T-helper 22 cell (primary cell): ENCODE measurements around the gene FAP.

Source experiments
- DNase-seq: peaks from one replicate; pipeline ENCODE4 v3.0.0-alpha.2; 2020; ENCODE audit warnings: low read depth

The FAP gene, protein sequence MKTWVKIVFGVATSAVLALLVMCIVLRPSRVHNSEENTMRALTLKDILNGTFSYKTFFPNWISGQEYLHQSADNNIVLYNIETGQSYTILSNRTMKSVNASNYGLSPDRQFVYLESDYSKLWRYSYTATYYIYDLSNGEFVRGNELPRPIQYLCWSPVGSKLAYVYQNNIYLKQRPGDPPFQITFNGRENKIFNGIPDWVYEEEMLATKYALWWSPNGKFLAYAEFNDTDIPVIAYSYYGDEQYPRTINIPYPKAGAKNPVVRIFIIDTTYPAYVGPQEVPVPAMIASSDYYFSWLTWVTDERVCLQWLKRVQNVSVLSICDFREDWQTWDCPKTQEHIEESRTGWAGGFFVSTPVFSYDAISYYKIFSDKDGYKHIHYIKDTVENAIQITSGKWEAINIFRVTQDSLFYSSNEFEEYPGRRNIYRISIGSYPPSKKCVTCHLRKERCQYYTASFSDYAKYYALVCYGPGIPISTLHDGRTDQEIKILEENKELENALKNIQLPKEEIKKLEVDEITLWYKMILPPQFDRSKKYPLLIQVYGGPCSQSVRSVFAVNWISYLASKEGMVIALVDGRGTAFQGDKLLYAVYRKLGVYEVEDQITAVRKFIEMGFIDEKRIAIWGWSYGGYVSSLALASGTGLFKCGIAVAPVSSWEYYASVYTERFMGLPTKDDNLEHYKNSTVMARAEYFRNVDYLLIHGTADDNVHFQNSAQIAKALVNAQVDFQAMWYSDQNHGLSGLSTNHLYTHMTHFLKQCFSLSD

GRCh38 chr2:162243294-162243693 is at the start of gene FAP:
TSS of gene FAP (minus strand) at chr2:162243445. CDS start at chr2:162243327, 118 bp downstream.
- DNase-seq: no peak

GRCh38 chr2:162291748-162292147 is 48.5 kb upstream of the FAP start:
- DNase-seq: no peak

DNA sequence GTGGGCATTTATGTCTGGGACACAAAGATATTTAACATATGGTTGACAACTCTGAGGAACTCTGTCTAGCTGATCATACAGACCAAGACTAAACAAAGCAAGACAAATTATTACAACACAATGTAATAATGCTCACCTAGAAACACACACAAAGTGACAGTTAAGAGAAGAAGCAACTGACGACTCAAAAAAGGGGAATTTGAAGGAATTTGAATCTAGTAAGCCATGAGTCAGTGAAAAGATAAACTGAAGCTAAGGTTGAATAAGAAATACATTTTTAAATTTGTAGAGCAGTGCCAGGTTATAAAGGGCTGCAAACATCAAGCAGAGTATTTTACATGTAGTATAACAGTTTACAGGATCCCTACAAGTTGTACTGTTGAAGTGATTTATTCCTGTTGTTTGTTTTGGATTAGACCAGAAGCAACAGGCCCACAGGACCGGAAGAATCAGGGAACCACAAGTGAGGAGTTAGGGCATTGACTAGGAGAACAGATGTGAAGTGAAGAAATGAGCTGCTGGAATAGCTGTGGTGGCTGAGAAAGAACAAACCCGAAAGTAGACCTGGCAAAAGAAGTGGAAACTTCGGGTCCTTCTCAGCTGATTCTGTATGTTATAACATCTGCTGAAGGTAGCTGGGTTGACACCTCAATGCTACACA is 39.6 kb upstream of the FAP start:
- no peak for DNase-seq

DNA sequence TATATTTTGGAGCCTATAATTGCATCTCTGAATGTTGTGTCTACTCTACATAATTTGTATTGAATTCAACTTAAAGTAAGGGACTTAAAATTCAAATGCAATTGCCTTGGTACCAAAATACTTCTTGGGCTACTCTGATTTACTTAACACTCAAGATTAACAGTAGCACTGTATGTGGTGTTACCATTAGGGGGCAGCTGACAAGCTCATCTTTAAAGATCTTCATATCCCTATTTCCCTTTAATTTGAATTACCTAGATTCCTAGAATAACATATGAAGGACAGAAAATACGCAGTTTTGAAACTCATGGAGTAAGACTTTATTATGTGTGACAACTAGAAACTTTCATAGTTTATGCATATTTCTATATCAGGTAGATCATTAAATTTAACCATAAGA is 37.4 kb upstream of the FAP start:
- no peak for DNase-seq

DNA sequence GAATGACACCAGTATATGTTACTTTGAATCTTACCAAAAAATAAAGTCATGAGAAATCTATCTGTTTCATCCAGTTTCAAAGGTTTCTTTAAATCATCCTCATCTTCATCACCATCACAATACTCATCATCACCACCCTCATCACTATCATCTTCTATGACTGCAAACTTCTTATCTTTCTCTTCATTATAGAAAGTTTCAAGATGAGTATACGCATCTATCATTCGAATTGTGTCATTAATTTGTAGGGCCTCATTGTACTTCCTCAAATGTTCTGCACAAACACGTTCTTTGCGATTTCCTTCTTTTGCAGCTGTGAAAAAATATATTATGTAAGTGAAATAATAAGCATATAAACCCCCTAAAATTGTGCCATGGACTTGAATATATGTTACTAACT is 34.1 kb upstream of the FAP start:
- DNase-seq: no peak

DNA sequence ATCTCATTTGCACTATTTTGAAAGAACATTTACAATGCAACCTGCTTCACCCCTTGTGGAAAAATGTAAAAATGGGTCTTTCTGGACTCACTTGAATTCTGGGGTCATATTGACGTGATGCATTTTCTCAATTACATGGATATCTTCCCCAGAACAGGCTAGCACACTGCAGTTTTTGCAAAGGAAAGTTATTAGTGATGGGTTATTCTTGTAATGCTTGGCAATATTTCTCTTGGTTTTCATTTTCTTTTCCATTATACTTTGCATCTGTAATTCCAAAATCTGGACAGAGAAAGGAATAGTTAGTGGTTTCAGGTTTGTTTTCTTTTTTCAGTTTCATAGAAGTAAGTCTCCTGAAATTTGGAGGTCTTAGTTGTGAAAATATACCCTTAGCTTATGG is 24.8 kb upstream of the FAP start:
- DNase-seq: no peak

- no peak for DNase-seq
Observed at GRCh38 chr2:162267496-162267895, 24.3 kb upstream of the FAP start.

DNA sequence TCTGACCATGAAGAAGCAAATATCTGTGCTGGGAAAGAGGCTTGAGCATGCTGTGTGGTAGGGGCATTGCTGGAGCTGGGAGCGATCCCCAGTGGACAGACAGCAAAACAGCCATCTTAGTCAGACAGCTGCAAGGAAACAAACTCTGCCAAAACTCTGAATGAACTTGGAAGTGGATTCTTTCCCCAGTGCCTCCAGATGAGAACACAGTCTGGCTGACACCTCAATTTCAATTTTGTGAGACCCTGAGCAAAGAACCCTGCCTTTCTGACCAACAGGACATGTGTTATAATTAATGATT is 23.2 kb upstream of the FAP start:
- no peak for DNase-seq

- DNase-seq: no peak
Observed at GRCh38 chr2:162265666-162266459, 22.6 kb upstream of the FAP start.

DNA sequence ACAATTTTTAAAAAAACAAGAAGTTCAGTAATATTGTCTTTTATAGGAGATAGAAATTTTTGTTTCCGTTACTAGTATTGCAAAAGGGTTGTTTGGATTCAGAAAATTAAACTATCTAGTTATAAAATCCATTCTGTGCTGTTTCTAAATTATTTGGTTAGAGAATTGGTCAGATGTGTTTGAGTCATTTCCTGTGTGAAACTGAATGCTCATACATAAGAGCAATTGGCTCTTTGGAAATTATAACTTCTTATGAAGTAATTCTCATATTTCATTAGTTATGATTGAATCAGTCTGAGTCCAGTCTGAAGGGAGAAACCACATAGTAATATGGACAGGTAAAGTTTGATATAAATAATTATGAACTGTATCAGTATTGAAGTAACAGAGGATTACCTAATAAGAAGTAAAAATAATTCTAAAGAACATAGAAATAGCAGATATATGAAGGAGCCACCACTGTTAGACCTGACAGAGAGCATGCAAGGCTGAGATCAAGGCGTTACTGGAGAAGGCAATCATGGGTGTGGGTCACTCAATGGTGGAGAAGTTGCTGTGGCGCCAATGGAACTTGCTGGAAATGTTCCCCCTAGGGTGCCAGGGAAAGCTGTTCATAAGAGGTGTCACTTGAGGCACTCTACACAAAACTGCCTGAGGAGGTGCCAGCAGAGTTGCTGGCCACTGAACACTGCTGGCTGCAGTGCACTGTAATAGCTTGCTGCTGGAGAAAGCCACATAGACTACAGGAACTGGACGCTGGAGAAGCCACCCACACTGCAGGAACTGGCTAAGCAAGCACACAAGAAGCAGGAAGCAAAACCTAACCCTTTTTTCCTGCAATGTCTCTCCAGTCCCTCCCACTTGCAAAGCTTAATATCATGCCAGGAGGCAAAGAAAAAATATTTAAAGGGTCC is 18.0 kb upstream of the FAP start:
- DNase-seq: no peak

GRCh38 chr2:162258686-162259085 is 15.4 kb upstream of the FAP start:
- no peak for DNase-seq

- no peak for DNase-seq
Observed at GRCh38 chr2:162258169-162258568, 14.9 kb upstream of the FAP start.

- DNase-seq: no peak
Observed at GRCh38 chr2:162257425-162257824, 14.2 kb upstream of the FAP start.

DNA sequence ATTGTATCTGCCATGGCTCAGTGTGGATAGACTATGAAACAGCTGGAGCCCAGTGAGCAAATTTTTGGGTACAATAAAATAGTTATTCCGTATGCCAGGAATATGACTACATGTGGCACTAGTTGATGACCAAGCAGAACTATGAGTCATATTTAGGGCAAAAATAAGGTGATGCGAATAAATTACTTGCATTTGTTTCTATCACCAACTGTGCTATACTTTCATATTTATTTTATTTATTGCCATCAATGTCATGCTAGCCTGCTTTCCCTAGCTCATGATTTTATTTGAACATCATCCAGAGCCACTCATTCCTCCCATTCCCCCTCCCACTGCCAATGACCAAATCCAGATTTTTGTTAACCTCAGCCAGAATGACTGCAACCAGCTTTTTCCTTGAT is 13.3 kb upstream of the FAP start:
- no peak for DNase-seq

- no peak for DNase-seq
Observed at GRCh38 chr2:162254236-162254871, 11.1 kb upstream of the FAP start.

GRCh38 chr2:162253435-162253834 is 10.2 kb upstream of the FAP start:
- DNase-seq: no peak

DNA sequence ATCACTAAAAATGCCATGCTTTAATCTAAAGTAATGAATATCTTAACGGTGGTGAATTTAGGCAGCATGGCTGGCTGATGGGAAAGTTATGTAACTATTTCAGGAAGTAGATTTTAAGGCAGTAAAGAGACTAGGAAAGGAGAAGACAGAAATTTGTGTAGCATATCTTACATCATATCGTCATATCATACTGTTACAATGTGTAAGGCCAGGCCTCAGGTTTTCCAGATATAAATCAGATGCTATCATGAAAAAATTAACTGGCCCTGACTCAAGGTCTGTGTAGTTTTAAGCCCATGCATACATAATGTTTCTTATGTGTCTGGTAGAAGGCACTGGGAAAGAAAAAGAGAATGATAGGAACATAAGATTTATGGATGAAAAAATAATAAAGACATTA is 8.9 kb upstream of the FAP start:
- DNase-seq: no peak

DNA sequence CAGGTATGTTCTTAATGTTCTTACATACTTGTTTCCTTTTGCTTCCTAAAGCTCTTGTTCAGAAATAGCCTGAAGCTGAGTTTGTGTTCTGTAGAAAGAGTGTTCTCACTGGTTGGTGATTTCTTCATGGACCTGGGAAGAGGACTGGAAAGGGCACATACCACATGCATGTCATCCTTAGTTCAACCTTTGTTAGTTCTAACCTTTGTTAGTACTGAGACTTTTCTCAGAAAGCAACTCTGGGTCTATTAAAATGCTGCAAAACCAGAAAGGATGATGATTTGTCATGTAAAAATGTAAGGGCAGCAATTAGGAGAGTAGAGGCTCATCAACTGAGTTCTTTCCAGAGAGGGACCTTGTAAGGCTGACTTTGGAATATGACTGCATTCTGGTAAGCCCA is 2.5 kb upstream of the FAP start:
- no peak for DNase-seq

- DNase-seq: no peak
Observed at GRCh38 chr2:162245061-162245460, 1.8 kb upstream of the FAP start.

DNA sequence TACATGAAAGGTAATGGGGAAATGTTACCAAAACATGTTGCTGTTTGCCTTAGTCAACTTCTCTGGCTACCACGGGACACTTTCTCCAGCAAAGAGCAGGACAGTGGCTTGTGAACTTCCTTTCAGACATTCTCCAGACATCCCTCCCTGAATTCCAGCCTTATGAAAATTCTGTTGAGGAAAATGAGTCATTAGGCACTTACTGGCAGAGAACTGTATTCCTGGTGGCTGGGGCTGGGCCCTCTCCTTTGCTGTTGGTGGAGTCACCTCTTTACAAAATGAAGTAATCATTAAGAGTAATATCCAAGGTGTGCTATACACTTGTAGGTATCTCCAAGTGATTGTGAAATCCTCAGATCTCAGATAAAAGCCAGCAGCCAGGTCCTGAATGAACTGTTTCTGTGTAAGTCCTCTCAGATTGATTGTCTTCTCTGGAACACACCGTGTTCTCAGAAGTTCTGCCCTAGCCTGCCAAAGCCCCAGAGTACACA is 1.3 kb upstream of the FAP start:
- DNase-seq: no peak

DNA sequence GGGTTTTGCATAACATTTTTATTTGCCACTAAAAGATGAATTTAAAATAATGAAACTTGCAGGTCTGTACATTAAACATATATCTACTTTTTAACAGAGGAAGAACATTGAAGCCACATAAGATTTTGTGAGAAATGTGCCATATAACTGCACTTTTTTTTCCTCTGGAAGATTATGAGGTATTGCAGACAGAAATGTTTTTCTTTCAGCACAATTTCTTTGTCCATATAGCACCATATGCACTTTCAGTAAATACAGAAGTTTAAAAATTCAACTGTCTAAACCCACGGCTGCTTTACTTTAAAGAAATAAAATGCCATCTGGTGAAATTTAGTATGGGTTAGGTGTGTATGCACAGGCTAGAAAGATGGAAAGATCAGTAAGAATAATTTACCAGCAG is 470 bp upstream of the FAP start:
- DNase-seq: no peak
